ENCODE data around the gene SSPN.

Gene SSPN

GRCh38 chr12:26285401-26285800 is 90.0 kb downstream of the SSPN start:
- DNase-seq (ENCODE audit: low spot score): no peak

GRCh38 chr12:26286186-26286585 is 90.8 kb downstream of the SSPN start:
- DNase-seq (ENCODE audit: low spot score): no peak

- DNase-seq (ENCODE audit: low spot score): peak; percentile 9
Observed at GRCh38 chr12:26287671-26288381, 92.5 kb downstream of the SSPN start.

- no peak for DNase-seq (ENCODE audit: low spot score)
Observed at GRCh38 chr12:26290565-26290964, 95.2 kb downstream of the SSPN start.

GRCh38 chr12:26292596-26292995 is 97.2 kb downstream of the SSPN start:
- DNase-seq (ENCODE audit: low spot score): no peak

- DNase-seq (ENCODE audit: low spot score): no peak
Observed at GRCh38 chr12:26293612-26294011, 98.2 kb downstream of the SSPN start.

GRCh38 chr12:26295001-26295400 is 99.6 kb downstream of the SSPN start:
- no peak for DNase-seq (ENCODE audit: low spot score)

- DNase-seq (ENCODE audit: low spot score): no peak
Observed at GRCh38 chr12:26297396-26298070, 102.2 kb downstream of the SSPN start.

- DNase-seq (ENCODE audit: low spot score): peak; percentile 62
Observed at GRCh38 chr12:26298785-26299621, 103.6 kb downstream of the SSPN start.

- no peak for DNase-seq (ENCODE audit: low spot score)
Observed at GRCh38 chr12:26299751-26300150, 104.4 kb downstream of the SSPN start.
